Transverse colon (tissue), 4 donors: ENCODE data around the gene CD300LD. TPM values are rescaled to one million over a fixed set of nuclear protein-coding genes. Genes with fewer than 3 reads are reported as not detected.
"Not testable (repeated sequence)": the region's sequence is repeated elsewhere in the genome, so short reads cannot be mapped to it uniquely, and the experiment has no call there.

Experiments used
- DNase-seq: peaks from one replicate; pipeline ENCODE4 v3.0.0-alpha.2; 2019
- H3K27ac ChIP-seq, 4 donors: fragments of 200-600 bp; sonication (generic); 2 replicates each; pipeline ENCODE4 v1.5.1; 2016 to 2018; ENCODE audit warnings: inconsistent platforms in 4 of 4
- H3K27me3 ChIP-seq: fragments of 200-600 bp; sonication (generic); 2 replicates; pipeline ENCODE4 v1.5.1; 2017; ENCODE audit warnings: inconsistent platforms
- H3K36me3 ChIP-seq, 4 donors: fragments of 200-600 bp; sonication (generic); 2 replicates each; pipeline ENCODE4 v1.5.1; 2017 to 2019; ENCODE audit warnings: inconsistent platforms in 4 of 4
- H3K4me1 ChIP-seq, 4 donors: fragments of 200-600 bp; sonication (generic); 2 replicates each; pipeline ENCODE4 v1.5.1; 2017 to 2020; ENCODE audit warnings: inconsistent platforms in 4 of 4
- H3K4me3 ChIP-seq, 4 donors: fragments of 200-600 bp; sonication (generic); 1 replicate in 1 of 4; 2 replicates in 3 of 4; pipeline versions ENCODE4 v1.5.1 to v1.6.1; 2017 to 2019; ENCODE audit warnings: inconsistent platforms in 4 of 4
- H3K9me3 ChIP-seq, 2 donors: fragments of 200-600 bp; sonication (generic); 2 replicates each; pipeline ENCODE4 v1.5.1; 2017 to 2019; ENCODE audit warnings: inconsistent platforms in 2 of 2
- EP300 ChIP-seq: sonication (generic); formaldehyde crosslinking; IDR thresholded peaks from one replicate; pipeline ENCODE4 v1.6.1; 2017; ENCODE audit warnings: antibody characterized with exemption, low read depth
- POLR2A ChIP-seq: fragments of 450-650 bp; IDR thresholded peaks from one replicate; pipeline ENCODE4 v1.6.1; 2016; ENCODE audit warnings: antibody characterized with exemption, mild to moderate bottlenecking, moderate library complexity
- POLR2AphosphoS5 ChIP-seq, 3 donors: sonication (generic); formaldehyde crosslinking; IDR thresholded peaks; one replicate each; pipeline ENCODE4 v1.6.1; 2016; ENCODE audit warnings: antibody characterized with exemption in 3 of 3
- WGBS, 2 donors: methylation state at CpG; one replicate each; pipeline ENCODE4 v1.1.5; 2018; ENCODE audit warnings: low coverage in 1 of 2; 5-methylcytosine and 5-hydroxymethylcytosine counted together
- in situ Hi-C, 4 donors: fragments of 200-750 bp; cut with MboI; loops; one replicate each; pipeline versions ENCODE4 v1.15.0 to v1.15.1; 2017; ENCODE audit warnings: low sequenced_read_pairs in 3 of 4, low pct_ligation_motif_present in 1 of 4, low pct_unique_long_range_greater_than_20kb in 1 of 4
- intact Hi-C: fragments of 100-400 bp; cut with DNase I; formaldehyde crosslinking; loops from one replicate; pipeline ENCODE4 v1.15.1; 2023; ENCODE audit warnings: low total_unique reads
- total RNA-seq, 4 donors: library from RNA; depleted of rRNA; stranded (reverse); fragments of >200 nt; gene quantifications; one replicate each; pipeline ENCODE4 v1.1.0, GENCODE V29; 2016
- TF ChIP-seq, protein P1 (sequence below), 5 experiments: fragments of 200-600 bp in 3 of 5; fragments of 450-650 bp in 2 of 5; sonication (generic) in 3 of 5; IDR thresholded peaks; 1 replicate in 2 of 5; 2 replicates in 3 of 5; pipeline ENCODE4 v1.5.1; 2016 to 2017; ENCODE audit warnings: antibody characterized with exemption in 5 of 5, inconsistent platforms in 3 of 5, mild to moderate bottlenecking in 2 of 5, moderate library complexity in 1 of 5

Gene CD300LD
- total RNA-seq, 4 donors from 2014 or later: not detected

DNA sequence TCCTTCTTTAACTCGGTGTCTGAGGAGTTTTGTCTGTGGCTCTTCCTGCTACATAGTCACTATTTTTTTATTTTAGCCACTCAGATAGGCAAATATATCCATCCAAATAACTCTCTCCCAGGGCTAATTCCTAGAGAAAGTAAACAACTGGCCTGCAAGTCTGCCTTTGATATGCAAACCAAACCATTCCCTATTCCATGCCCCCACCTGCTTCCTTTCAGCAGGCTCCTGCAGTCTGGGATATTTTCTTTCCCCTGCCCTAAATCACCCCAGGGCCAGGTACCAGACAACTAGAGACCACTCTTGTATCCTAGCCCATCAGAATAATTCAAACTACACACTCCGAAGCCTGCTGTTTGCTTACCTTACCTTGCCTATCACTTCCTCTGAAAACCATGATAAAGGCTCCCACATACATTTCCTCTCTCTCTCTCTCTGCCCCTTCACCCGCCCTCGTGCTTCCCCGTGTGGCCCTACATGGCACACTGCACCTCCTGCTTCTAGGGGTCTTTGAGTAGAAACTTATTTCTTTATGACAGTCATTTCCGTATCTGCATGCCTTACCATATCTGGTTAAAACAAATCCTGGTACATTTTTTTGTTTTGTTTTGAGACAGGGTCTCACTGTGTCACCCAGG, 33.1 kb downstream of the CD300LD start:
- in situ Hi-C loops: no loop called here
- no peaks in the 10 kb centered on the region for H3K36me3 ChIP-seq
- no peak overlapping the region for H3K27ac ChIP-seq
- H3K4me1 ChIP-seq: no peaks in the 10 kb centered on the region
- no peak overlapping the region for H3K4me3 ChIP-seq
- H3K27me3 ChIP-seq: no peaks in the 10 kb centered on the region
- no peaks in the 10 kb centered on the region for H3K9me3 ChIP-seq
- intact Hi-C loops: no loop called here
- WGBS, 2 donors: 51 to 72% methylated on average over 5 to 6 of the region's 6 CpGs
- no peak for DNase-seq
- no peak for TF ChIP-seq EP300
- TF ChIP-seq, protein P1, sequence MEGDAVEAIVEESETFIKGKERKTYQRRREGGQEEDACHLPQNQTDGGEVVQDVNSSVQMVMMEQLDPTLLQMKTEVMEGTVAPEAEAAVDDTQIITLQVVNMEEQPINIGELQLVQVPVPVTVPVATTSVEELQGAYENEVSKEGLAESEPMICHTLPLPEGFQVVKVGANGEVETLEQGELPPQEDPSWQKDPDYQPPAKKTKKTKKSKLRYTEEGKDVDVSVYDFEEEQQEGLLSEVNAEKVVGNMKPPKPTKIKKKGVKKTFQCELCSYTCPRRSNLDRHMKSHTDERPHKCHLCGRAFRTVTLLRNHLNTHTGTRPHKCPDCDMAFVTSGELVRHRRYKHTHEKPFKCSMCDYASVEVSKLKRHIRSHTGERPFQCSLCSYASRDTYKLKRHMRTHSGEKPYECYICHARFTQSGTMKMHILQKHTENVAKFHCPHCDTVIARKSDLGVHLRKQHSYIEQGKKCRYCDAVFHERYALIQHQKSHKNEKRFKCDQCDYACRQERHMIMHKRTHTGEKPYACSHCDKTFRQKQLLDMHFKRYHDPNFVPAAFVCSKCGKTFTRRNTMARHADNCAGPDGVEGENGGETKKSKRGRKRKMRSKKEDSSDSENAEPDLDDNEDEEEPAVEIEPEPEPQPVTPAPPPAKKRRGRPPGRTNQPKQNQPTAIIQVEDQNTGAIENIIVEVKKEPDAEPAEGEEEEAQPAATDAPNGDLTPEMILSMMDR (IDR thresholded peaks at IDR 0.05): no peak

DNA sequence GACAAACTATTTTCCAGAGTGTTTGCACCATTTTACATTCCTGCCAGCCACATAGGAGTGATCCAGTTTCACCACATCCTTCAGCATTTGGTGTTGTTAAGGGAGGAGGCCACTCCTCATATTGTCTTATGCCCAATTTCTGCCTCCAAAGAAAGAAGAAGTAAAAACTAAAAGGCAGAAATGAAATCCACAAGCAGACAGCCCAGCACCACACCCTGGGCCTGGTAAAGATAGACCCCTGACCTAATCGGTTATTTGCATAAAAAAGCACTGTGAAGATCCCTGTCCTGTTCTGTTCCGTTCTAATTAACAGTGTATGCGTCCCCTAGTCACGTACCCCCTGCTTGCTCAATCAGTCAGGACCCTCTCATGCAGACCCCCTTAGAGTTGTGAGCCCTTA, 33.7 kb downstream of the CD300LD start:
- WGBS, 2 donors: 63 to 85% methylated on average over 4 of the region's 4 CpGs
- H3K4me3 ChIP-seq, H3K27me3 ChIP-seq, H3K9me3 ChIP-seq, DNase-seq, H3K4me1 ChIP-seq, H3K27ac ChIP-seq, intact Hi-C loops, H3K36me3 ChIP-seq, in situ Hi-C loops: not testable (repeated sequence)

DNA sequence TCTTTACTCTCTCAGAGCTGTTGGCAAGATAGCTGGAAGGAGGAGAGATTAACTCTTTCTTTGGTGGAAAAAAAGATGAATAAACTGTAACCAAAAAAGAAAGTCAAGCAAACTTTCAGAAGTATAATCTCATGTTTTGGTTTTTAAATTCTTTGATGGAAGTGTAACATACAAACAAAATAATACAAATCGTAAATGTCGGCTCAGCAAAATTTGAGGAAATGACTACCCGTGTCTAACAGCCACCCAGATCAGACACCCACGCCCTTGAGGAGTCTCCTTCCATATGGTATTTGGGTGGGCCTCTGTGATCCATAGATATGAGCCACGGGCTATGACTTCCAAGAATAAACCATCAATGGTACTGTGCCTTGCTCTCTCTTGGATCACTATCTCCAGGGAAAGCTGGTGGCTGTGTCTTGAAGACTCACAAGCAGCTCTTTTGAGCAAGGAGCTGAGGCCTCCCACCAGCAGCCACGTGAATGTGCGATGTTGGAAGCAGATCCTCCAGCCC, 36.6 kb downstream of the CD300LD start:
- no peaks in the 10 kb centered on the region for H3K4me1 ChIP-seq
- no peaks in the 10 kb centered on the region for H3K27me3 ChIP-seq
- DNase-seq: no peak
- in situ Hi-C loops: no loop called here
- TF ChIP-seq POLR2AphosphoS5 (IDR thresholded peaks at IDR 0.05) (no peak), EP300 (no peak), POLR2A (no peak)
- TF ChIP-seq, protein P1 (IDR thresholded peaks at IDR 0.05): no peak
- H3K27ac ChIP-seq: no peak overlapping the region
- 69 to 86% methylated on average over 4 to 7 of the region's 7 CpGs for WGBS, 2 donors
- H3K4me3 ChIP-seq: no peak overlapping the region
- H3K9me3 ChIP-seq: no peaks in the 10 kb centered on the region
- intact Hi-C loops: no loop called here
- H3K36me3 ChIP-seq: no peaks in the 10 kb centered on the region

DNA sequence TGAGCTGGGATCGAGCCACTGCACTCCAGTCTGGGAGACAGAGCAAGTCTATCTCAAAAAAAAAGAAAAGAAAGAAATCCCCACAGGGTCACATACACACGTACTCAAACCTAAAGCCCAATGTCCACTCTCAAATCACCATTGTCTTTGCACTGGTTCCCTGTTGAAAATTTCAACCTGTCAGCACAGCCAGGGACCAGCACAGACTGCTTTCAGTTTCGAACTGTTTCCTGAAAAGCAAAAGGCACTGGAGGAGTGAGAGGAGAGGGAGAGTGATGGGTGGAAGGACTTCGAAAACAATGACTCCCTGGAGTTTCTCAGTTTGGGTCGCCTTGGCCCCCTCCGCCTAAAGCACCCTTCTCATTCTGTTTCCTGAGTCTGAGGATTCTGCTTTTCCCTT, 37.2 kb downstream of the CD300LD start:
- TF ChIP-seq EP300: no peak
- TF ChIP-seq, protein P1 (IDR thresholded peaks at IDR 0.05): no peak
- no peak for TF ChIP-seq POLR2A
- no peak for TF ChIP-seq POLR2AphosphoS5 (IDR thresholded peaks at IDR 0.05)
- WGBS, 2 donors: 45 to 70% methylated on average over 2 to 6 of the region's 6 CpGs

DNA sequence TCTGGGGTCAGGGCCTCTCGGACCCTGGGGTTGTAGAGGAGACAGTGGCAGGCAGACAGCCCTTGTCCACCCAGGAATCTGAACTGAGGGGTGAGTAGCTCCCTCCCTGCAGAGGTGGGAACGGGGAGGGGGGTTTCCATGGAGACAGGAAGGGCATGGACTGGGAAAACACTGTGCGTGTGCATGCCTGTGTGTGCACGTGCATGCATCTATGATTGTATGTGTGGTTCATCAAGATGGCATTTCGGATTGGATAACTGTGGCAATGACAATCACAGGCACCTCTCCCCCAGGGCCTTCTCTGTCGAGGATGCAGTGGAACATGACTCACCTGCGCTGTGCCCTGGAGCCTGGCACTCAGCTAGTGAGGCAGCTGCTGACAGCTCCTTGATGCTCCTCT, 40.0 kb downstream of the CD300LD start:
- Histone ChIP-seq H3K4me1 (no peaks in the 10 kb centered on the region), H3K4me3 (no peak overlapping the region), H3K27ac (no peak overlapping the region), H3K27me3 (no peaks in the 10 kb centered on the region), H3K9me3 (no peaks in the 10 kb centered on the region), H3K36me3 (no peaks in the 10 kb centered on the region)
- WGBS, 2 donors: 45% methylated on average over 7 of the region's 7 CpGs; no CpG with 5 or more reads in 1 of the 2 donors
- TF ChIP-seq, protein P1 (IDR thresholded peaks at IDR 0.05): no peak
- TF ChIP-seq EP300 (no peak), POLR2A (no peak), POLR2AphosphoS5 (IDR thresholded peaks at IDR 0.05) (no peak)
- in situ Hi-C loops: no loop called here
- DNase-seq: no peak
- intact Hi-C loops: no loop called here

More for the DNA sequence above, 37.2 kb downstream of the CD300LD start:
- H3K4me1 ChIP-seq: no peaks in the 10 kb centered on the region
- no peak overlapping the region for H3K4me3 ChIP-seq
- no peak for DNase-seq
- H3K27ac ChIP-seq: no peak overlapping the region
- in situ Hi-C loops: no loop called here
- H3K9me3 ChIP-seq: no peaks in the 10 kb centered on the region
- H3K36me3 ChIP-seq: no peaks in the 10 kb centered on the region
- intact Hi-C loops: no loop called here
- no peaks in the 10 kb centered on the region for H3K27me3 ChIP-seq
